Memory B cell (primary cell): ENCODE measurements around the gene TSPAN14.
A peak's percentile ranks its signal among the peaks of the same experiment; 100 is the strongest.

Source experiments
- ATAC-seq: fragments of 150-1000 bp; cut with Tn5 transposase; 2 replicates; pipeline ENCODE4 v1.10.0; 2021; ENCODE audit warnings: low read depth, mild to moderate bottlenecking, moderate library complexity
- DNase-seq, 2 donors: peaks; one replicate each; pipeline ENCODE4 v3.0.0; 2022; ENCODE audit warnings: low spot score in 2 of 2
- H3K27ac Mint-ChIP-seq: one replicate; pipeline ENCODE4 v1.8.0; 2022; ENCODE audit warnings: mild to moderate bottlenecking, moderate library complexity, mixed read lengths
- H3K27me3 Mint-ChIP-seq: one replicate; pipeline ENCODE4 v1.8.0; 2022; ENCODE audit warnings: mixed read lengths
- H3K36me3 Mint-ChIP-seq: one replicate; pipeline ENCODE4 v1.8.0; 2022; ENCODE audit warnings: mild to moderate bottlenecking, mixed read lengths
- H3K4me1 Mint-ChIP-seq: one replicate; pipeline ENCODE4 v1.8.0; 2022; ENCODE audit warnings: mixed read lengths
- H3K4me3 Mint-ChIP-seq: one replicate; pipeline ENCODE4 v1.8.0; 2022; ENCODE audit warnings: mild to moderate bottlenecking, moderate library complexity, mixed read lengths
- H3K9me3 Mint-ChIP-seq: one replicate; pipeline ENCODE4 v1.8.0; 2022; ENCODE audit warnings: mixed read lengths

TSPAN14 gene

DNA sequence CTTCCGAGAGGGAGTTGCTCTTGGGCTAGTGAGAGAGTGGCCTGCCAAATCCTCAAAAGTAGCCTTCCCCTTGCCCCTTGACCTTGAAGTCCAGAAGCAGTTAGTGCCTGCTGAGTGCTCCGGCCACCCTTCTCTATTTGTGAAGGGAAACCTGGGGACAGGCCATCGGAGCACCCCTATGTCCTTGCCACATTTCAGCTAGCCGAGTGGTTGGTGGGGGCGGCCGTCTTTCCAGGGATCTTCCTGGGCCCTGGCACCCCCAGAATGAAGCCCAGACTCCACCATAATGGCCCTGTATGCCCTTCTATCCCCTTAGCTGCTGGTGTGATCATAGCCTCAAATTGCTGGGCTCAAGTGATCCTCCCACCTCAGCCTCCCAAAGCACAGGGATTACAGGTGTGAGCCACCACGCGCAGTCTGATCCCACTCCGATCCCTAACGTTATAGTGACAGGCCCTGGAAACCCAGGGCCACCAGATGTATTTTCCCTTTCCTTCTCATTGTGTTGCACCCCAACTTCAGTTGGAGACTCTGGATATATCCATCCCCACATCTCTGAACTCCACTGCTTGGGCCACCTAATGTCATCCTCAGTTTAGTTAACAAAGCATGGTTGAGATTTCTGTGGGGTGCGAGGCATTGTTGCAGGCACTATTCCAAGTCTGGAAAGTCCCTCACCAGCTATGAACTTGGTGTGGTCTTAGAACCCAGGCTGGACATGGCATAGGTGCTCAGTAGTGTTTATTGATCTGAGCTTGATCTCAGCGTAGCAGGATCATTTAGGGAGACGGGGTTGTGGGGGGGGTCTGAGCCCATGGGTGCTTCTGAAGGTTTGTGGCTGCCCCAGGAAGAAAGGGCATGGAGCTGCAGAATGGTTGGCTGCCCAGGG lies 1.6 kb downstream of the TSPAN14 start:
- peak overlapping the region; percentile 88 for H3K4me3 Mint-ChIP-seq
- H3K27ac Mint-ChIP-seq: peak overlapping the region; percentile 88

DNA sequence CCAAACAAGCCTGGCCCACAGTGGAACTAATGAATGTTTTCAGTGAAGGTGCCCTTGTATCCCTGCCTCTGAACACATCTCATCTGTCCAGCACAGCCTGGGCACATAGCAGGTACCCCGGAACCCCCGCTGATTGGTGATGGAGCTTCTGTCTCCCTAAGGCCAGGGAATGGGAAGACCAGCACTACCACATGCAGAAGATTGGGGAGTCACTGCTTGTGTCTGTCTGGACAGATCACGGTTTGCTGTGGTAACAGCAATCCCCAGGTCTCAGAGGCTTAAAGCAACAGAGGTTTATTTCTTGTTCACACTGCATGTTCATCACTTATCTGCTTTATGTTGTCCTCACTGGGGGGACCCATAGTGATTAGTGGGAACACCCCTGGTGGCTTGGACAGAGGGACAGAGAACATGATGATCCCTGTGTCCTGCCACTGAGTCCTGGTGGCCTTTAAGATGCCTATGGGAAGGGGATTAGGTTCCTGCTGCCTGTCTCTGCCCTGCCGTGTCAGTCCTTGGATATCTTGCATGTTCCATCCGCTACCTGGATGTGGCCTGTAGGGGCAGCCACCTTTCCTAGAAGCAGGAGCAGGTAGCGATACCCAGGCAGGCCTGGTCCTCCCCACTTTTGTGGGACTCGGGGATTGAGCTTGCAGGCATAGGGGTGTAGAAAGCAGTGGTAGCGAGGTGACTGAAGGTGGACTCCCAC lies 3.6 kb downstream of the TSPAN14 start:
- Mint-ChIP-seq H3K9me3 (no peaks in the 10 kb centered on the region), H3K36me3 (no peaks in the 10 kb centered on the region), H3K4me3 (peak overlapping the region; percentile 56), H3K4me1 (peaks cover 58% of the 10 kb centered on the region), H3K27me3 (no peaks in the 10 kb centered on the region), H3K27ac (no peak overlapping the region)
- DNase-seq (no peak), ATAC-seq (no peak)

More for the DNA sequence above, 1.6 kb downstream of the TSPAN14 start:
- no peak for ATAC-seq
- Mint-ChIP-seq H3K4me1 (peaks cover 43% of the 10 kb centered on the region), H3K27me3 (no peaks in the 10 kb centered on the region), H3K36me3 (no peaks in the 10 kb centered on the region), H3K9me3 (no peaks in the 10 kb centered on the region)
- no peak for DNase-seq

DNA sequence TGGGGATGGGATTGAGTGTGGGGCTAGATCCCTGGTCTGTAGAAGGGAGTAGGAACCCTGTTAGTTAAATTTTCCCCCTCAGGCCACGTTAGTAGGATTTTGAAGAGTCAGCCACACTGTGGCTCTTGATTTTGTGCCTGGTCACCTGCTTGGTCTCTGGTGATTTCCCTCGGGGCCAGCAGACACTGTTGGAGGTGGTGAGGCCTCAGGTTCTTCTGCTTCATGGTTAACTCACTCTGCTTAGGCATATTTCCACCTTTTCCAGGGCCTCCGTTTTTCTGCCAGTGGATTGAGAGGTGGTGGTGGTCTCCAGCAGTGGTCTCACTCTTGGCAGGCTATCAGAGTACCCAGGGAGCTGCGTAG lies 4.1 kb downstream of the TSPAN14 start:
- no peak for DNase-seq
- no peaks in the 10 kb centered on the region for H3K27me3 Mint-ChIP-seq

DNA sequence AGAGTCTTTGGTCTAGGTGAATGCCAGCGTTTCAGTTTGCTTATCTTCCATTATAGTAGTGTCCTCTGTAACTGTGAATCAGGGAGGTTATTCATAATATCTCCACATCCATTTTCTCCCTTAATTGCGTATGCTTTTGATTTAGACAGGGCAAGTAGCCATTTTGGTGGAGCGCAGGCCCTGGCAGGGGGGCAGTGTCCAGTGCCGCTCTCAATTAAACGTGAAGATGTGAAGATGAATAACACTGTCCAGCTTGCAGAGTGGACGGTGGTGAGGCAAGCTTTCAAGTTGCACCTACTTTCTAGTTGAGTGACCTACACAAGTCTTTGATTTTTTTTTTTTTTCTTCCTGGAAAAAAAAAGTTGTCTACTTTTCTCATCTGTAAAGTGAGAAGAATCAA lies 4.5 kb downstream of the TSPAN14 start:
- Mint-ChIP-seq H3K27ac (peak overlapping the region; percentile 76), H3K4me3 (peak overlapping the region; percentile 60), H3K9me3 (no peaks in the 10 kb centered on the region), H3K4me1 (peaks cover 62% of the 10 kb centered on the region), H3K27me3 (no peaks in the 10 kb centered on the region), H3K36me3 (no peaks in the 10 kb centered on the region)
- ATAC-seq (no peak), DNase-seq (no peak)

More for the DNA sequence above, 4.1 kb downstream of the TSPAN14 start:
- no peak for ATAC-seq
- H3K9me3 Mint-ChIP-seq: no peaks in the 10 kb centered on the region
- peaks cover 62% of the 10 kb centered on the region for H3K4me1 Mint-ChIP-seq
- peak overlapping the region; percentile 76 for H3K27ac Mint-ChIP-seq
- H3K36me3 Mint-ChIP-seq: no peaks in the 10 kb centered on the region
- no peak overlapping the region for H3K4me3 Mint-ChIP-seq

DNA sequence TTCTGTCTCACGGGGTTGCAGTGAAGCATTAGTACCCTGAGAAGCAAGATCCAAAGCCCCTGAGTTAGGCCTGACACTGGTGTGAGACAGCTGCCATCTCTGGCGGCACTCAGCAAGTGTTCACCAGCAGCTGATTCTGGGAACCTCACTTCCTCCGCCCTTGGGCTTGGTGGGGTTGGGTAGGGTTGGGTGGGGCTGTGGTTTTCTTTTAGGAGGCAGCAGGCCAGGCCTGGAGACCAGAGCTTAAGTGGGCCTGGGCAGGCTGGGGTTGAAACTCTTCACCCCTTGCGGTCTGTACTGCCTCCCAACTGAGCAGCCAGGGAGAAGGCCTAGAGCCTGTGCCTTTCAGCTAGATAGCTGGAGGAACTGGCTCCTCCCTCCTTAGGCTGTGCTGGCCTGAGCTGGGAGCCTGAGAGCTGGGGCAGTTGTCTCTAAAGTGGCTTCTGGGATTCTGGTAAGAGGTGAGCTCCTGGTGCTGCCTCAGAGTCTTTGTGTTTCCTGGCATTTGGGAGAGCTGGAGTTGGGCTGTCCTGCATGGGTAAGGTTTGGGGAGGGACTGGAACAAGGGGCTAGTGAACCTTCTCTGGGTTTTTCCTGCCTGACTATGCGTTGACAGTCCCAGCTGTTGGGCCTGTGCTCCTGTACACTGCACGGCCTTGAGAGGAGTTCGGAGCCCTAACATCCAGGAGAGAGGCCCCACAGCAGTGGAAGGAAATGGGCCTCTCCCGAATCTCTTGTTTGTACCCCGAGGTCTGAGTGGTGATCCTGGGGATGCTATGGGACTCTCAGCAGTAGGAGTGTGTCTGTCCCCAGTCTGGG lies 5.1 kb downstream of the TSPAN14 start:
- H3K36me3 Mint-ChIP-seq: no peaks in the 10 kb centered on the region
- peak overlapping the region; percentile 67 for H3K4me3 Mint-ChIP-seq
- peak; percentile 33 to 37 for DNase-seq
- H3K27me3 Mint-ChIP-seq: no peaks in the 10 kb centered on the region
- H3K9me3 Mint-ChIP-seq: no peaks in the 10 kb centered on the region
- H3K4me1 Mint-ChIP-seq: peaks cover 67% of the 10 kb centered on the region
- peak; percentile 39 for ATAC-seq
- H3K27ac Mint-ChIP-seq: peak overlapping the region; percentile 76

DNA sequence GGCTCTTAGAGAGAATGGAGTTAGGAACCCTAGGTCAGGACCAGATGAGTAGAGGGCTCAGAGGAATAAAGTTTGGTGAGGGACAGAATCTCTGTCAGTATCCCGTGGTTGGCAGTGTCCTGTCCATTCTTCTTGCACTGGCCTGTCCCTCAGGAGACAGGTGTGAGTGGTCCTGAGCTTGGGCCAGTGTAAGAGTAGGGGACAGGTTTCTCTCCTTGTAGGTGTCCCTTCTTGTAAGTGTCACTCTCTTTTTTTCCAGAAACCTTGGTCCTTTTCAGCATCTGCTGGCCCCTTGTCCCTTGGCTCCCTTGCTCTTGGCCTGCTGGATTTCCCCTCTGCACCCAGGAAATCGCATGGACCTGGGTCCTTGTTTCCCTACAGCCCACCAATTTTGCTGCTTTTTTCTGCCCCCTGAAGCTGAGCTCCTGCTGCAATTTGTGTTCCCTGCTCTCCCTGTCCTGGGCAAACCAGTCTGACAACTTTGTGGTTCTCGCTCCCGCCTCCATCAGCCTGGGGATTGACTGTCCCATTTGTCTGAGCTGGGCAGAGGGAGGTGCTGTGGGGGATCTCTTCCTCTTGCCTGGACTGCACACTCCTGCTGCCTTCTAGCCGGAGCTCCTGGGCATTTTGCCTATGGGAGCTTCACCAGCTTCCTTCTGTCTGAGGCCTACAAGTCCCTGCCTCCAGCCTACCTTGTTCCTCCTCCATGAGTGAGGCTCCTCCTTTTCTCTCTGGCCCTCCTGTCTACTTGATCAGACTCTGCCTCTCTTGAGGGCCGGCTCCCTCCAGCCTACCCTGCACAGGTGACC lies 6.5 kb downstream of the TSPAN14 start:
- Mint-ChIP-seq H3K36me3 (no peaks in the 10 kb centered on the region), H3K27me3 (no peaks in the 10 kb centered on the region), H3K27ac (peak overlapping the region; percentile 33), H3K4me1 (peaks cover 69% of the 10 kb centered on the region), H3K9me3 (no peaks in the 10 kb centered on the region), H3K4me3 (peak overlapping the region; percentile 14)
- ATAC-seq (no peak), DNase-seq (no peak)

DNA sequence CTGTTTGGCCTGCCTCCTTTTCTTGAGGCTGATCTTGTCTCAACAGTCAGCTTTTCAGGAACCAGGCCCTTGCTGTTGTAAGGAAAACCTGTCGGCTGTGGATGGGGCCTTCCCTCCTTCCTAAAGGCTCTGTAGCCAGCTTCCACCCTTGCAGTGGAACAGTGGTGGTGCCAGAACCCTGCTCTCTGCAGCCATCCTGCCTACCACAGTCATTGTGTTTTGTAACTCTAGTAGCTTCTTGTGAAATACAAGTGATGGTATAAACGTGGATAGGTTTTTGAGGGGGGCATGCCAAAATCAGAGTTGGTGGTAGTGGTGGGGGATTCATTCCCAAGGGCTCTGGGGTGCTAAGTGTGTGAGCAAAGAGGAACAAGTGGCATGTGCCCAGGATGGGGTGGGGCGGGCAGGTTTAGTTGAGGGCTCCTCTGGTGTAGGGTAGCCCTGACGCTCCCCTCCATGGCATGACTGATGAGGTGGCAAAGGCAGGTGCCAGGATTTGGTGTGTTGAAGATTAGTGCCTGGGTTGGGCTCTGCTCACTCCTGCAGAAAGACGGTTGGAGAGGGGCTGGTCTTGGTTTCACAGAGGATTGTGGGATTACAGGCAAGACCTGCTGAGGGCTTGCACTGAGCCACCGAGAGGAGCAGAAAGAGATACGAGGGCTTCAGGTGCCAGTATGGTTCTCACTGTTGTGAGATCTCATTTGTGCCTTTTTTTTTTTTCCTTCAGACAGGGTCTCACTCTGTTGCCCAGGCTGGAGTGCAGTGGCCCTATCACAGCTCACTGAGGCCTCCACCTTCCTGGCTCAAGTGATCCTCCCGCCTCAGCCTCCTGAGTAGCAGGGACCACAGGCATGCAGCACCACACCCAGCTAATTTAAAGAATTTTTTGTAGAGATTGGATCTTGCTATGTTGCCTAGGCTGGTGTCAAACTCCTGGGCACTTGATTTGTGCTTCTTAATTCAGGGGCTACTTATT lies 7.4 kb downstream of the TSPAN14 start:
- no peaks in the 10 kb centered on the region for H3K36me3 Mint-ChIP-seq
- ATAC-seq: no peak
- peak overlapping the region; percentile 5 for H3K4me3 Mint-ChIP-seq

DNA sequence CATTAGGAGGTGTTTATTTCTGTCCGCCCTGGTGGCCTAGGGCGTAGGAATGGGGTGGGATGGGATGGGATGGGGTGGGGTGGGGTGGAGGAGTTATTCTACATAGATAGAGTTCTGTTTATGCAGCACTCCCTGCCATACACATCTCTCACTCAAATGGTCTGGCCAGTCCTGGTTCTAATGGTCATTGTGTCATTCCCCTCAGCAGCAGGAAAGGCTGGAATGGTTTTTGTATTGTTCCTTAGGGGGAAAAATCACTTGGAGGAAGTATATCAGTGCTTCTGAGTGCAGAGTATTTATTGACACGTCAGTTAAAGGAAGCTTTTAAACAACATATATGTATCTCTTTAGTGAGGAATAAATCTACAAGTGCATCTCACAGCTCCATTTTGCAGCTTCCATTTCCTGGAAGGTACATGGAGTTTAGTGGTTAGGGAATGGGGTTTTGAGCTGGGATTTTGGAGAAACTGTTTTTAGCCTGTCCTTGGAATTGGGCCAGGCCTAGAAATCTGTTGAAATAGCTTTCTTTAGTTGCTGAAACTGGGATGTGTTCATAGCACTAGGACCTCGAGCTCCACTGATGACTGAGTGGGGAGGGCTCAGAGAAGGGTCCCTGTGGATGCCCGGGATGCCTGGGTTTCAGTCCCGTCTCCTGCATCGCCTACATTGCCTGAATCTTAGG lies 8.3 kb downstream of the TSPAN14 start:
- Mint-ChIP-seq H3K9me3 (no peaks in the 10 kb centered on the region), H3K4me3 (no peak overlapping the region), H3K27ac (peak overlapping the region; percentile 70), H3K36me3 (no peaks in the 10 kb centered on the region), H3K4me1 (peaks cover 74% of the 10 kb centered on the region), H3K27me3 (no peaks in the 10 kb centered on the region)
- ATAC-seq (no peak), DNase-seq (no peak)

More for the DNA sequence above, 7.4 kb downstream of the TSPAN14 start:
- Mint-ChIP-seq H3K9me3 (no peaks in the 10 kb centered on the region), H3K4me1 (peaks cover 71% of the 10 kb centered on the region), H3K27me3 (no peaks in the 10 kb centered on the region), H3K27ac (peak overlapping the region; percentile 33)
- no peak for DNase-seq

DNA sequence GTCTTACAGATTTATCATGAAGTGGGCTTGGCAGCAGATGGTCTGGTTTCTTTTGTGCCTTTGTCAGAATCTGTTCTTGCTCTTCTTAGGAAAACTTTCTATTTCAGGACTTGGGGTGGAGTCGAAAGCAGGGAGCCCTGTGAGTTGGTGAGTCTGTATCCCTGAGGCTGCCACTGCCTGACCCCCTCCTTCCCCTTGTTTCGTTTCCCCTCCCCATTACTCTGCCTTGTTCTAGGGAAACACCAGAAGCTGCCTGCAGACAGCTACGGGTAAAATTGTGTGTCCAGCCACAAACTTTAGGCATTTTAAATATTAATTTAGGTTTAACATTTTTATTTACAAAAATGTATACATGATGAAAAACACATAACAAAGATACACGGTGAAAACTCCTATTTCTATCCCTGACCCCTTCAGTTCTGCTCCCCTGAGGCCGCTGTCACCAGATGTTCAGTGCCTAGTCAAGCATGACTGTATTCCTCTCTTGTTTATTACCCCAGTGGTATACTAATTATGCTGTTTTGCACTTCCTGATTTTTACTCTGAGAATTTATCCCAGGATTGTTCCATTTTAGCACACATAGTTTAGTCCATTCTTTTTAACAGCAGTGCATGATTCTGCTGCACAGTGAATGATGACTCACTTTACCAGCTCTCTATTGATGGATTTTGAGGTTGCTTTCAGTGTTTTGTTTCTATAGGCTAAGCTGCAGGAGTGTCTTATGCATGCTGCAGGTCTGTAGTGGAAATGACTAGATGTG lies 9.1 kb downstream of the TSPAN14 start:
- DNase-seq: no peak
- Mint-ChIP-seq H3K36me3 (no peaks in the 10 kb centered on the region), H3K4me3 (peak overlapping the region; percentile 67), H3K27ac (peak overlapping the region; percentile 70), H3K9me3 (no peaks in the 10 kb centered on the region), H3K27me3 (no peaks in the 10 kb centered on the region), H3K4me1 (peaks cover 73% of the 10 kb centered on the region)
- peak; percentile 66 for ATAC-seq

DNA sequence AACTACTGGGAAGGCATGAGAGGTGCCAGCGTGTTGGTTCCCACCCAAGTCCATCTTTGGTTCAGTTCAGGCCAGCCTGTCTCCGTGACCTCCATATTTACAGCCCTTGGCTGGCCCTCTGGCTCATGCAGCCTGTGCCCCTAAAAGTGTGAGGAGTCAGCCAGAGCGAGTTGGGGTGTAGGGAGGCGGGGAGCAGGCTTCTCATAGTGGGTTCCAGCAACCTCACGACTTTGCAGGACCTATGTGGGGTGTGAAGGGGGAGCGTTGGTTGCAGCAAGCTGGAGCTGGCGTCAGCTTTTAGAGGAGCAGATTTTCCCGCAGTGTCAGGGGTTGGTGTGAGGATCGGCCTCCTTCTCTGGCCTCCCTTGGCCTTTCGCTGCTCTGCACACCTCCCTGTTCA lies 9.8 kb downstream of the TSPAN14 start:
- ATAC-seq: no peak
- Mint-ChIP-seq H3K4me1 (peaks cover 68% of the 10 kb centered on the region), H3K36me3 (no peaks in the 10 kb centered on the region), H3K4me3 (peak overlapping the region; percentile 17), H3K27me3 (no peaks in the 10 kb centered on the region), H3K27ac (peak overlapping the region; percentile 70), H3K9me3 (no peaks in the 10 kb centered on the region)
- no peak for DNase-seq

DNA sequence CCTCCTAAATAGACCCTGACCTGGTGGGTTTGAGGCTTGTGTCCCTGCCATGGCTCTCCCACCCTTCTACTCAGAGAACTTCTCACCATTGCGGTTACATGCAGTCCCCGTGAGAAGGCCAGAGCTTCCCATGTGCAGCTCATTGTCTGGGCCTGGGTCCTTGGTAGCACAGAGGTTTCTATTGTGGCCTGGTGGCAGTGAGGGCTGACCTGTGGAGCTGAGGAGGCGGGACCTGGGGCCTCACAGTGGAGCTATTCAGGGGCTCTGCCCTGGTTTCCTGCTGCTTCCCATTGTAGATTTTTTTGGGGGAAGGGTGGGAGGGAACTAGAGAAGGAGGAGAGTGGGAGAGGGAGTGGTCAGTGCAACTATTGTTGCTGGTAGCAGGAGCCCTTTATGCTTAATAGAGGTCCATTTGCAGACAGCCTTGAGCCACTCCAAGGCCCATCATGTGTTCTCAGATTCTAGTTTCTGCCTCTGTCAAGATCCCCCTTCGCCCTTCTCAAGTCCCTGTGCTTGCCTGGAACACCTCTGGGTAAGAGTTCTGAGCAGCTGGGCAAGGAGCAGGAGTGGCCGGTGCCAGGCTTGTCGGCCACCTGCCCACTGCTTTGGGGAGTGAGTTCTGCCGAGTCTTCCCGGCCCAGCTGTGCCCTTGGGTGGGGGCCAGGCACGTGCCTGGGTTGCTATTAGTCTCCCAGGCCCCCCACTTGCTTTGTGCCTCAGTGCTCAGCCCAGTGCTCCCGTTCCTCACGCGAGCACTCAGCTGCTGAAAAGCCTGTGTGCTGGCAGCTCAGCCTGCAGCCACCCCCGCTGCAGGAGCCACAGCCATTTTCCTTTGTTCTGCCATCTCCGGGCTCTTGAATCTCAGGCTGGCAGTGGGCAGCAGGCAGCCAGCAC lies 10.7 kb downstream of the TSPAN14 start:
- H3K27me3 Mint-ChIP-seq: no peaks in the 10 kb centered on the region
- ATAC-seq (no peak), DNase-seq (no peak)
- H3K9me3 Mint-ChIP-seq: no peaks in the 10 kb centered on the region
- H3K36me3 Mint-ChIP-seq: peaks cover 3% of the 10 kb centered on the region
- H3K27ac Mint-ChIP-seq: peak overlapping the region; percentile 72
- peaks cover 64% of the 10 kb centered on the region for H3K4me1 Mint-ChIP-seq
- H3K4me3 Mint-ChIP-seq: peak overlapping the region; percentile 62
